GM18505 (cell line): ENCODE measurements around the gene PML.
"Not testable (repeated sequence)": the region's sequence is repeated elsewhere in the genome, so short reads cannot be mapped to it uniquely, and the experiment has no call there.

Experiments used
- ATAC-seq: cut with Tn5 transposase; IDR thresholded peaks from one replicate; pipeline ENCODE4 v1.9.1; 2021; ENCODE audit not compliant: unreplicated experiment
- POLR2A ChIP-seq: IDR thresholded peaks from 4 replicates; pipeline ENCODE4 v1.6.1; 2011; ENCODE audit warnings: borderline replicate concordance; ENCODE audit not compliant: insufficient read depth, insufficient read length; ENCODE audit errors: extremely low read depth

PML gene

DNA sequence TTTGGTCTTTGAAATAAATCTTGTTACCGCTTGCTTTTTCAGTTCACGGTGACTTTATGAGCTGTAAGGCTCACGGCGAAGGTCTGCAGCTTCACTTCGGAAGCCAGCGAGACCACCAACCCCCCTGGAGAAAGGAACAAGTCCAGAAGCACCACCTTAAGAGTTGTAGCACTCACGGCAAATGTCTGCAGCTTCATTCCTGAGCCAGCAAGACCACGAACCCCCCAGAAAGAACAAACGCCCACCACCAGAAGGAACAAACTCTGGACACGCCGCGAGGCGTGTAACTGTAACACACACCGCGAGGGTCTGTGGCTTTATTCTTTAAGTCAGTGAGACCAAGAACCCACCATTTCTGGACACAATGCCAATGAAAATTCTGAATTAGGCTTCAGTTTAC, 59.0 kb downstream of the PML start:
- no peak for ATAC-seq
- no peak for TF ChIP-seq POLR2A

DNA sequence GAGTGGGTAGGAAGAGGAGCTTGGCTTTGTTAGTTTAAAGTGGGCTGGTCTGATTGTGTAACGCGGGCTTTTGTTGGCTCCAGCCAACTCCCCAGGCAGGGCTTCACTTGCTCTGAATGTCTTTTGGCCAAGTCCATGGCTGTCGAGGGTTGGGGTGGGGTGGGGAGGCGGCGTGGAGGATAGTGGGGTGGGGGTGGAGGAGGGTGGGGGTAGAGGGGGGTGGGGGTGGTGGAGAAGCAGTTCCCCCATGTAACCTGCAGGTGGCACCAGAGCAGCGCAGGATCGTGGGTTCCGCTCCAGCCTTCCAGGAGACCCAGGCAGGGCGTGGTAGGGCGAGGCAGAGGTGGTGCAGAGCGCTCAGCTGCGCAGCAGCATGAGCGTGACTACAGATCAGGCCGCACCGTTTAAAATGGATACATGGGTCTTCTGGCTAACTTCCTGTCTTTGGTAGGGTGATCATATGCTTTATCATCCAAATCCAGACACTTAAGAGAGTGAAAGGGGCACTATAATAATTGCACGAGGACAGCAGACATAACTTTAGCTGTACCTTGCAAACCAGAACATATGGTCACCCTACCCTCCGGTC, 59.5 kb downstream of the PML start:
- TF ChIP-seq POLR2A: no peak
- no peak for ATAC-seq

DNA sequence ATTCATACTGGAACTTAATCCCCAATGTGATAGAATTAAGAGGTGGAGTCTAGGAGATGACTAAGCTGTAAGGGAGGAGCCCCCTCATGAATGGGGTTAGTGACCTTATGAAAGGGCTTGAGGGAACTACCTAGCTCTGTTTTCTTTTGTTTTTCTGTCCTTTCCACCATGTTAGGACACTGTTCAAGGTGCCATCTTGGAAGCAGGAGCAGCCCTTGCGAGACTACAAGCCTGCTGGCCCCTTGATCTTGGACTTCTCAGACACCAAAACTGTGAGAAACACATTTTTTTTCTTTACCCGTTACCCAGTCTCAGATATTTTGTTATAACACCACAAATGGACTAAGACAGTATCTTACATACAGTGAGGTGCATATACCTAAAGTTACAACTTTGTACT, 61.3 kb downstream of the PML start:
- no peak for ATAC-seq
- no peak for TF ChIP-seq POLR2A

DNA sequence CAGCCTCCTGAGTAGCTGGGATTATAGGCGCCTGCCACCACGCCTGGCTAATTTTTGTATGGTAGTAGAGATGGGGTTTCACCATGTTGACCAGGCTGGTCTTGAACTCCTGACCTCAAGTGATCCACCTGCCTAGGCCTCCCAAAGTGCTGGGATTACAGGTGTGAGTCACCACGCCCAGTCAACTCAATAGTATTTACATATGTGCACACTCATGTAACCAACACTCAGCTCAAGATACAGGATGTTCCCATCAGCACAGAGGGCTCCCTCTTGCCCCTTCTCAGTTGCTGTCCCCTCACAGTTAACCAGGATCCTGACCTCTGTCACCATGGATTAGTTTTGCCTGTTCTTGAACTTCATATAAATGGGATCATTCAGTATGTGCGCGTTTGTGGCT, 61.8 kb downstream of the PML start:
- ATAC-seq: not testable (repeated sequence)

DNA sequence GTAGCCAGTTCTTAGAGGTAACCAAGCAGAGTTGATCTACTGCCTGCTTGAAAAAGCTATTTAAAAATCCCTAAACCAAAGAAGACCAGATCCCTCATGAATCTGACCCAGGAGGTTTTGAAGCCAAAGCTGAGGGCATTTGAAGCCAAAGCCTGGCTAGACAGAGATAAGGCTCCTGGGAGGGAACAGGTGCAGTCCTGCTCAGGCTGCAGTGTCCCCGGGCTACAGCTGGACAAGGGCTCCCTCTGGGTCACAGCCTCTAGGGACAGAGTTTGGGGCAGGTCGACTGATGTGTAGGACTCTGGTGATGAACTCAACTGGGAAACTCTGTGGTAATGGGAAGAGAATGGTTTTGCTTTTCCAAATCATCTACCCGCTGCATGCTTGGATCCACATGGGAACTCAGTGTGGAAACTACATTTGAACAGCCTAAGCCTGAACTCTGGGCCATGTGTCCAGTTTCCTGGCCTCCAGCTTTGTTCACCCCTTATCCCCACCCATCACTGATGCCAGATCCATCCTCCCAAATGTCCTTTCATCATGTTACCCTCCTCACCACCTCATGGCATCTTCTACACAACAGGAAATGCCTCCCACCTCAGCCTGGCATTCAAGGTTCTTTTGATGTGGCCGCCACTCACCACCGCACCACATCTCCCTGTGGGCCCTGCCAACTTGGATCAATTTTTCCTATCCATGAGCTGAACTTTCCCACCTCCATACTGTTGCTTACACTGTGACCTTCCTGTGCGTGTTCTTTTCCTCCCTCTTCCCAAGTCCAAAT, 64.7 kb downstream of the PML start:
- not testable (repeated sequence) for ATAC-seq

DNA sequence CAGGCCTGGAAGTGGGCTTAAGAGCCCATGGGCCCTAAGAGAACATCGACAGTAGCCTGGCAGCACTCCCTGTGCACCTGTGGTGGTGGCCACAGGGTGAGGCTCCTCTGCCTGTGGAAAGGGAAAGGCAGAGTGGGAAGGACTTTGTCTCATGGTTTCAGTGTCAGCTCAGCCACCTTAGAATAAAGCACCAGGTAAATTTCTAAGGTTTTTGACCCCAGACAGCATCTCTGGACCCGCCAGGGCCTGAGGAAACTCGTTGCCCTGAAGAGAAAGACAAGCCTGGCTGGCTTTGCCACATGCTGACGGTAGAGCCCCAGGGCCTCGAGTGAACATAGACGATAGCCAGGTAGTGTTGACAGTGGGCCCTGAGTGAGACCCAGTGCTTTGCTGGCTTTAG, 65.7 kb downstream of the PML start:
- ATAC-seq: no peak
- TF ChIP-seq POLR2A: no peak

DNA sequence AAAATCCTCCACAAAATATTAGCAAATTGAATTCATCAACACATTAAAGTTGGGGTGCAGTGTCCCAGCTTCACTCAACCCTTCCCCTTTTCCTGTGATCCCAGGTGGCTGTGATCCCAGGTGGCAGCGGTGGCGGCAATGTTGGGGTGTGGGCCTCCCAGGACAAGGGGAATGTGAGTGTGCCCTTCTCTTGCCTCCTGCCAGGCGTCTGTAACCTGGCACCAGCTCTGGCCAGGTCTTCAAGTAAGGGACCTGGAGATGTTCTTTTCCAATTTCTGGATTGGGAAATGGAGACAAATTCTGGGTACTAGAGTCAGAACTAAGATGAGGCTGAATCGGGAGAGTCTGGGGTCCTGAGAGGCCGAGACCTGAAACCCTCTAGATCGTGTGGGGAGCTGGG, 67.7 kb downstream of the PML start:
- no peak for ATAC-seq
- no peak for TF ChIP-seq POLR2A

DNA sequence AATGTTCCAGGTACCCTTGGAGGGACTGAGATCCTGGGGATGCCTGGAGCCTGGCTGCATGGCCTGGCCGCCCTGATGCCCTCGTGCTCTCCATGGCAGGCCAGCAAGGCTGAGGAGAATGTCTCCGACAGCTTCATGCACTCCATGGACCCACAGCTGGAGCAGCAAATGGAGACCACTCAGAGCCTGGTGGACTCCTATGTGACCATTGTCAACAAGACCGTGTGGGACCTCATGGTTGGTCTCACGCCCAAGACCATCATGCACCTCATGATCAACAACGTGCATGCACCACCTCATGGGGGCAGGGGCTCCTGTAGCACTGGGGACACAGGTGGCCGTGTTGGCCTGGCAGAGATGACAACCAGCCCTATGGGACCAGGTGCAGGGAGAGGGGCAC, 68.2 kb downstream of the PML start:
- no peak for ATAC-seq
- no peak for TF ChIP-seq POLR2A

DNA sequence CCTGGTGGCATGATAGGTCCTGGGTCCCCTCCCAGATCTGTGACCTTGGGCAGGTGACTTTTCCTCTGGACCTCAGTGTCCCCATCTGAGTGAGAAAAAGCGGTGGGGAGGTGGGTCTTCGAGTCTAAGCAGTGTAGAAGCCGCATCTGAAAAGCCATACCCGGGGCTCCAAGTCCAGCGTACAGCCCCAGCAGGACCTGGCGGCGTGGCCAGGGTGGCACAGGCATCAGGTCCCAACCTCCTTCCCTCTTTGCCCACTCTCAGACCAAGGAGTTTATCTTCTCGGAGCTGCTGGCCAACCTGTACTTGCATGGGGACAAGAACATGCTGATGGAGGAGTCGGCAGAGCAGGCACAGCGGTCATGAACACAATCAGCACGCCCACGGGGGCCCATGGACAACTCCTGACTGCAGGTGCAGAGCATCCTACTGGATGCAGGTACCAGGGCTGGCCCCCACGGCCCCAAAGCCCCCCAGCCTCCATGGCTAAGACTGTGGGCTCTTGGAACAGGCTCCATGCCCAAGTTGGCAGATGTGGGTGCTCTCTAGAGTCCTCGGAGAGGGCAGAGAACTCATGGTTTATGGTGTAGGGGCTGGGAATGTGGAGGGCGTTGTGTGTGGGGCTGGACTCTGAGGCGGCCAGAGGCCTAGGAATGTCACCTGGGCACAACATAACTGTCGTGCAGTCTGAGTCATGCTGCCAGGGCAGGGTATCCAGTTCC, 69.1 kb downstream of the PML start:
- ATAC-seq: not testable (repeated sequence)

DNA sequence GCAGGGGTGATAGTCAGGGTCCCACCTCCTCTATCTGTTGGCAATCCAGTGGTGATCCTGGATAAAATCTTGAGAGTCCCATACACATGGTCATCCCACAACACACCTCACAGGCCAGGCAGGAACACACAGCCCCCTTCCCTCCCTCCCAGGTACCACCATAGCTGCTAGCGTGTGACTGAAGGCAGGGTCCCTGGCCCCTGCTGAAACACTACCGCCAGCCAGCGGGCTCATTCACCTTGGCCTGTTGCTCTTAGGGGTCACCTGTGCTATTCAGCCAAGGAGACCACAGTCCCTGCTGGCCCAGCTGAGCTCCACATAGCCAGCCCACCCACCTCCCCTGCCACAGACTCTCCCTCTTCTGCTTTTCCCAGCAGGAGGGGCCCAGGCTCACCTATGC, 69.7 kb downstream of the PML start:
- not testable (repeated sequence) for ATAC-seq

DNA sequence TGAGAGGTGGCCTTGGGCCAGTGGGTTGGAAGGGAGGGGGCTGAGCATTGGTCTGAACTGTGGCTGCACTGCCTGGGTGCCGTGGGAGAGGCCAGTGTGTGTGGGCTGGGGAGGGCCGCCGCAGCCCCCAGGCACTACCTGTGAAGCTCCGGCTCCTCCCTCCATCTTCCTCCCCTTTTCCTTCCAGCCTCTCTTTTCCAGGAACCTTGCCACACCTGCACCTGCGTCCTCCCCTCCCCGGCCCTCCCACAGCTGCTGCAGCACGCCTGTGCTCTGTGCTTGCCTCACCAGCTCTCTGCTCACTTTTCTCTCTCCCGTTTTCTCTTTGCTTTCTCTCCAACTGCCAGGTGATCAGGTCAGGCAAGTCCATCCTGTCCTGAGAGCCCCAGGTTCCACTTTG, 70.3 kb downstream of the PML start:
- not testable (repeated sequence) for ATAC-seq

DNA sequence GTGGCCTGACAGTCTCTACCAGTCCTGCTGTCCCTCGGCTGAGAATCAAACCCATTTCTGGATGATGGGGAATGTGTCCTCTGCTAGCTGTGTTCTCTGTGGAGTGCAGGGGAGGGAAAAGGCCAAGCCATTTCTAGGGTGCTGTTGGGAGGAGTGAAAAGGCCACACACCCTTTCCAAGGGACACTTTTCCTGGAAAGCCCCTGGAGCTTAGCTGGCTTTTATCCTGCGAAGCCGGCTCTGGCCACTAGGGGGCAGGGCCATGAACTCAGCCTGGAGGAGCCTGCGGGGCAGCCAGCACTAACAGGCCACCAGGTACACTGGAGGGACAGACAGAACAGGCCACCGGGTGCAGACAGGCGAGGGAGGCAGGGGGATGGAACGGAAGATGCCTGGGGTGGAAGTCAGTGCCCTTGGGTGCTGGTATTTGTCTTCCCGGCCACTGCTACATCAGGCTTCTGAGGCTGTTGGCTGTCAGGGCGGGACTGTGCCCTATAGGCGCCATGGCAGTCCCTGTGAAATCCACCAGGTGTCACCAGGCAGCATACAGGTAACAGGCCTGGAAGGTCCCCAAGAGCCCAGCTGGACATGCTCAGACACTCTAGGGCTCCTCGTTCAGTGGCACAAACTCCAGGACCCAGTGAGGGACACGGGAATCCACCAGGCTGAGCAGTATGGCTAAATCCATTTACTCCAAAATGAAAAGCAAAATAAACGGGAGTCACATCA, 71.3 kb downstream of the PML start:
- ATAC-seq: not testable (repeated sequence)

DNA sequence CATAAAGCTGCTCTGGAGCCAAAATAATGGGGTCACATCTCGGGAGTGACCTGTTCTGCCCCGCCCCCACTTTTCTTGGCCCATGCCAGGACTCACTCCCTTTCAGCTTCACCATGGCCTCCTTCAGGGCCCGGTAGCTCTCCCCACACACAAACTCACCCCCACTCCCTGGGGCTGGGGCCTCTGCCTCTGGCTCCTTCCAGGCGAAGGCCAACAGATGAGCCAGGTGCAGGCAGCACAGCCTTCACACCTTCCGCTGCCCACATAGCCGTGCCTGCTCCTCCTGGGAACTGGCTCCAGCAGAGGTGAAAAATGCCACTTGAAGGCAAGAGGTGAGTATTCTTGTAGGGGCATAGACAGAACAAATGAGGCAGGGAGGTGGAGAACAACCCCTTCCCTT, 77.1 kb downstream of the PML start:
- not testable (repeated sequence) for ATAC-seq

DNA sequence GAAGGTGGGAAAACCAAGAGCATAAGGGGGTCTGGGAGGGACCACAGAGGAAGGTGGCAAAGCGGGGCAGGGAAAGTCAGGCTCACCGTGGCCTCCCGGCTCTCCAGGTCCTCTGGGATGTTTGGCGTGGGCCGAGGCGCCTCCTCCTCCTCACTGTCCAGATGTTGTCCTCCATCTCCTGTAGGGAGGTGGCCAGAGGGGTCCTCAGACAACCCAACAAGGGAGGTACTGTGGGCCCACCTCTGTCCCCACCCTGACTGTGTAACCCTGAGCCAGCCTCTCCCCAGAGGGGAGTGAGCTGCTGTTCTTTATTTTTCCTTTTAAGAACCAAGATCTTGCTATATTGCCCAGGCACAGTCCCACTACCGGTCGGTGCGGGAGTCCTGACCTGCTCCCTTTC, 77.6 kb downstream of the PML start:
- not testable (repeated sequence) for ATAC-seq

DNA sequence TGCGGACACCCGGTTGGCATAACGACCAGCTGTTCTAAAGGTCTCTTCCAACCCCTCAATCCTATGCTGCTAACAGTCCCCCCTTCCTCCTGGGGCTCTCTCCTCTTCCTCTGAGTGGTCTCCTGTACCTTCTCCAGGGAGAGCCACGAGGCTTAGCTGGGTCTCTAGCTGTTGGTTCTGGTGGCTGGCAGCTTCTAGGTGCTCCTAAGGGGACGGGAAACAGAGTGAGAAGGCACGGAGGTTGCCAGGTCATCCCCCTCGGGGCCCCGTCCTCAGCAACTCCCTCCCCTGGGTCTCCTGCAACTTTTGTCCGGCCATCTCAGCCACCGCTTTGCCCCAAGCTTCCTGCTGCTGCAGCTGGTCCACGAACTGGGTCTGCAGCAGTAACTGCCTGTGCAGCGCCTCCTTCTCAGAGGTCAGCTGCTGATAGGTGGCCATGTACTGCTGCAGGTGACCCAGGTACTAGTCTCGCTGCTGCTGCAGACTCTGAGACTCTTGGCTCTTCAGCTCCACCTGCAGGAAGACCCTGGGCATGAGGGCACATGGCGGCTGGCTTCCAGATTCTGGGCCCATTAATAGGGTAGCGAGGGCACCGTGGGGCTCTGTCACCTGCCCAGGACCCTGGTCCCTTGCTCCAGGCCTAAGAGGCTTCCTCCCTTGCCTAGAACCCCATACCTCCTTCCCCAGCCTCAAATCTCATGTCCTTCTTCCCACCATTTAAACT, 78.3 kb downstream of the PML start:
- not testable (repeated sequence) for ATAC-seq

DNA sequence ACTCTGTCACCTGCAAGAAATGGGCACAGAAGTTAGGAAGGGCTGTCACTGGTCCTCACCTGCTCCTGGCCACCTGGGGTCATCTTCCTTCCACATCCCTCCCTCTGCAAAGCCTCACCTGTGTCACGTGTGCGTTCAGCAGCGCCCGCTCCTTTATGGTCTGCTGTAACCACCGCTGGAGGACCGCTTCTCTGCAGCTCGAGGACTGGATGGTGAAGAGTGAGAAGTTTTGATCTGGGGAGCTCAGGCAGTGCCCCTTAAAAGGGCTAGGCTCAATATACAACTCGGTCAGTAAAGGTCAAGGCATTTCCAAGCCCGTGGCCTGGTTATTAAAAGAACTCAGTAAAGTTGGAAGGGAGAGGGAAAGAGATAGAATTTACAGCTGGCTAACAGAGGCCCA, 81.3 kb downstream of the PML start:
- ATAC-seq: not testable (repeated sequence)

DNA sequence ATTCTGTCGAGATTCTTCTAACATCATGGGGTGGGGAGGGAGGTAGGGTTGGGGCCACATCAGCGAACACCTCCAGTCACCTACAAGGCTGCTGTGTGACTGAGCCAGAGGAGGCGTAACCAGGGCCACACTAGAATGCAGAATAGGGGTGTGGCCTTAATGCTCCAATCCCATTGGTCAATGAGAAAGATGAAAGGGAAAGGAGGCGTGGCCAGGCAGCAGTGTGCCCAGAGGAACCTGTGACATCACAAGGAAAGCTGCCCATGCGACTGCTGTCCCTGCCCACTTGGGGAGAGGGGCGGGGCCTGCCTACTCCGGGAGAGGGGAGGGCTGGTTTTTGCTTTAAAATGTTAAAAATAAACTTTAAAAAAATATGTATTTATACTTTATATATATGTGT, 87.9 kb downstream of the PML start, which contains the start of gene GOLGA6A:
Gene GOLGA6A (minus strand): TSS at position 101 of the 400 bp plus-strand sequence. CDS start 41 bp downstream, at position 60.
- not testable (repeated sequence) for ATAC-seq

DNA sequence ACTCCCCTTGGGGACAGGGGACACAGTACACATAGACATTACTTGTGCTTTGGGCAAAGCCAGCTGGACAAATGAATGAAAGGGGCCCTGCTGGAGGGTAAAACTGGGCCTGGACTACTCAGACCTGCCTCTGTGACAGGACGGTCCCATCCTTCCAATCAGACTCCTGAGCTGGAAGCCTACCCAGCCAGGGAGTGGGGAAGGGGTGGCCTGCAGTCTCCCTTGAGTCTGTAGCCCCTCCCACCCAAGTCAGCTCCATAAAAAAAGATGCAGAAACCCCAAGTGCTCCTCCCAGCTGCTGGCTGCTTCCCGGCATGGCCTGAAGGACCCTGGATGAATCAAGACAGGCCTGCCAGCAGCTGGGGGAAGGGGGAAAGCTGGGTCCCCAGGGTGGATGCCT, 100.1 kb downstream of the PML start:
- not testable (repeated sequence) for ATAC-seq

DNA sequence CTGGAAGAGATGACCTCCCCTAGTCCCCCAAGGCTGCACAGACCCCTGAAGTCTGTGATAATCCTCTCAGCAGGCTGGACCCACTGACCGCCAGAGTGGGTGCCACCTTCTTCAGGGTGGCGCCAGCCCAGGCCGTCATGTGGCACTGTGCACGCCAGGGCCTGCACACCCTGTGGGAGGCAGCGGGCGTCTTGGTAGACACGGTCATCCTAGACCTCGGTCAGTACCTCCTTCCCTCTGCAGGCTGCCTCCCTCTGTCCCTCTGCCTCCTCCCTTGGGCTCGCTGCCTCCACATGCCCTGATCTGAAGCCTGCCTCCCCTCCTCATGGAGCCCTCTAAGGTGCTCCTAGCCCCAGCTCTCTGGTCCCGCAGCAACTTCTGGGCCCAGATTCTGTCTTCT, 101.1 kb downstream of the PML start:
- not testable (repeated sequence) for ATAC-seq
